Fibroblast of mammary gland (primary cell): Measurements from ENCODE around the gene VEPH1.

ENCODE experiments used
- DNase-seq: peaks from one replicate; pipeline ENCODE4 v3.0.0-alpha.2; 2010; ENCODE audit warnings: low read depth
- H3K4me3 ChIP-seq: 2 replicates; pipeline ENCODE4 v1.5.1; 2011; ENCODE audit warnings: low read depth, mild to moderate bottlenecking, low read length, moderate library complexity; ENCODE audit not compliant: control insufficient read depth
- TF ChIP-seq, protein P1 (sequence below): conservative IDR thresholded peaks from 2 replicates; pipeline ENCODE4 v1.5.1; 2011; ENCODE audit warnings: low read depth, low read length, inconsistent platforms; ENCODE audit not compliant: control insufficient read depth, insufficient read depth

The VEPH1 gene

DNA sequence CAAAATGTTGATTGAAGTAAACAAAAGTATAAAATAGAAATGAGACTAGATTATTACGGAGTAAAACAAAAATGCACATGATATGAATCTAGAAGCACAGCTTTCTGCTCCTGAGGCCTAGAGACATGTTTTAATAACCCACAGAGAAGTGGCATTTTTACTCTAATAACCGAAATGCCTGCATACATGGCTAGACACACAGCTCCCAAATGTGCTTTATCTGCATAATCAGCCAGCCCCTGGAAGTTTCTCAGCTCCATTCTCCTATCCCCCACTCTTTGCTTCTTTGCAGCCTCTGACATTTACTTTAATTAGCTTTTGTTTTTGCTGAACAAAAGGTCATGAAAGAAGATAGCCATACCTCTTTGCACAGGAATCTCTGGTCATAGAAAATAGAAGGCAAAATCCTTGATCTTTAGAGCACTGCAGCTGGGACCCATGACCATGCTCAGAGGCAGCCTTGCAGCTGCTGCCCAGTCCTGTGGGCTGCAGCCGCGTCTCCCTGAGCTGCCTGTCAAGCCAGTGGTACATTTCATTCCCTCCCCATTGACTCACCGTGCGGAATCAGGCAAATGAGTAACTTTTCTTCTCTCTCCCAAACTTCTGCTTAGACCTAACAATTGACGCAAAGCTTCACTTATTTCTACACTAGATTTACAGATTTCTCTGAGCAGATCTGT, at the start of gene VEPH1:
Gene VEPH1, minus strand, starts transcription at position 501 of the 680 bp plus-strand sequence. CDS start 8,067 bp downstream, outside the sequence.
- TF ChIP-seq, protein P1, sequence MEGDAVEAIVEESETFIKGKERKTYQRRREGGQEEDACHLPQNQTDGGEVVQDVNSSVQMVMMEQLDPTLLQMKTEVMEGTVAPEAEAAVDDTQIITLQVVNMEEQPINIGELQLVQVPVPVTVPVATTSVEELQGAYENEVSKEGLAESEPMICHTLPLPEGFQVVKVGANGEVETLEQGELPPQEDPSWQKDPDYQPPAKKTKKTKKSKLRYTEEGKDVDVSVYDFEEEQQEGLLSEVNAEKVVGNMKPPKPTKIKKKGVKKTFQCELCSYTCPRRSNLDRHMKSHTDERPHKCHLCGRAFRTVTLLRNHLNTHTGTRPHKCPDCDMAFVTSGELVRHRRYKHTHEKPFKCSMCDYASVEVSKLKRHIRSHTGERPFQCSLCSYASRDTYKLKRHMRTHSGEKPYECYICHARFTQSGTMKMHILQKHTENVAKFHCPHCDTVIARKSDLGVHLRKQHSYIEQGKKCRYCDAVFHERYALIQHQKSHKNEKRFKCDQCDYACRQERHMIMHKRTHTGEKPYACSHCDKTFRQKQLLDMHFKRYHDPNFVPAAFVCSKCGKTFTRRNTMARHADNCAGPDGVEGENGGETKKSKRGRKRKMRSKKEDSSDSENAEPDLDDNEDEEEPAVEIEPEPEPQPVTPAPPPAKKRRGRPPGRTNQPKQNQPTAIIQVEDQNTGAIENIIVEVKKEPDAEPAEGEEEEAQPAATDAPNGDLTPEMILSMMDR: no peak
- no peak within 1 kb of the TSS for H3K4me3 ChIP-seq
- peak; percentile 58 for DNase-seq

DNA sequence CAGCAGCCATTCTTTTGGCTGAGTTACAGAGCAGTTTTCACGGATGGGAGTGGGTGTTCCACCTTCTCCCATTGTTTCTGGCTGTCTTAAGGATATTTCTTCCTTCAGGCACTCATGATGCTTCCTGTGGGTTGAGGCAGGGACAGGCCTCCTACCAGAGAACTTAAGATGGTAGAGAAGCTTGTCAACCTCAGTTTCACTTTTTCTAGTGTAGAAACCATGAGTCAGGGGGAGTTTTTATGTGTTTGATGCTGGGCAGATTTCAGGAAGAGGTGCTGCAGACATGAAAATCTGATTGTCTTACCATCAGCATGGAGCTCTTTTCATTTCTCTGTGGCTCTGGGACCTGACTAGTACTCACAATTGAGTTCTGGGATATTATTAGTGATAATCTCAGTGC, 48.7 kb upstream of the VEPH1 start:
- no peak overlapping the region for H3K4me3 ChIP-seq
- no peak for DNase-seq
- TF ChIP-seq, protein P1: no peak

DNA sequence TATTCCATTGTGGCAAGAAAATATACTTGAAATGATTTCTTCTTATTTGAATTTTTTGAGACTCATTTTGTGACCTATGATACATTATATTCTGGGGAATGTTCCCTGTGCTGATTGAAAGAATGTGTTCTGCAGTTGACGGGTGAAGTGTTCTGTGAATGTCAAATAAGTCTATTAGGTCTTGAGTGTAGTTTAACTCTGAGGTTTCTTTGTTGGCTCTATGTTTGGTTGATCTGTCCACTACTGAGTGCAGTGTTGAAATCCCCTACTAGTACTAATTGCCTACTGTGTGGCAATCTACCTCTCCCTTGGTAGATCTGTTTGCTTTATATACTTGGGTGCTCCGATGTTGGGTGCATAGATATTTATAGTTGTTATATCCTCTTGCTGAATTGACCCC, 46.3 kb upstream of the VEPH1 start:
- TF ChIP-seq, protein P1: no peak
- H3K4me3 ChIP-seq: no peak overlapping the region
- no peak for DNase-seq

DNA sequence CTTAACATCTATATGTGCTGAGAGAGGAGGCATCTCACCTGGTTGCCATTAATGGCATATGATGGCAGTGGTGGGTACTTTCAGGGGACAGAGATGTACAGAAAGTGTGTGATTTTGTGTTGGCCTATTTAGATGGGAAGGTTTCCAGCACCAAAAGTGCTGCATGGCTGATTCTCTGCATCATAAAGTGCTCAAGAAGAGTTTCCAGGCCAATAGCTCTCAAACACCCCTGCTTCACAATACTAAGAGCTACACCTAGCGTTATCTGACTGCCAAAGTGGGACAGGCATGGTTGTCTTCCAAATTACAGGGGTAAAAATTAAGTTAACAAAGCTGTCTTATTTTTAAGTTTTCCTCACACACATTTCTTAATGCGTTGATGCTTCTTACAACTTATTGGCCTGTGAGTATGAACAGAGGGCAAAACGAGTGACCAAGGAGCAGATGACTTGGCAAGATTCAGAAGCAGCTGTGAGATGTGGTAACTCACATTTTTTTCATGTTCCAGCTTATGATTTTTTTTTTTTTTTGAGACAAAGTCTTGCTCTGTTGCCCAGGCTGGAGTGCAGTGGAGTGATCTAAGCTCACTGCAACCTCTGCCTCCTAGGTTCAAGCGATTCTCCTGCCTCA, 41.4 kb upstream of the VEPH1 start:
- H3K4me3 ChIP-seq: no peak overlapping the region
- DNase-seq: peak; percentile 91

DNA sequence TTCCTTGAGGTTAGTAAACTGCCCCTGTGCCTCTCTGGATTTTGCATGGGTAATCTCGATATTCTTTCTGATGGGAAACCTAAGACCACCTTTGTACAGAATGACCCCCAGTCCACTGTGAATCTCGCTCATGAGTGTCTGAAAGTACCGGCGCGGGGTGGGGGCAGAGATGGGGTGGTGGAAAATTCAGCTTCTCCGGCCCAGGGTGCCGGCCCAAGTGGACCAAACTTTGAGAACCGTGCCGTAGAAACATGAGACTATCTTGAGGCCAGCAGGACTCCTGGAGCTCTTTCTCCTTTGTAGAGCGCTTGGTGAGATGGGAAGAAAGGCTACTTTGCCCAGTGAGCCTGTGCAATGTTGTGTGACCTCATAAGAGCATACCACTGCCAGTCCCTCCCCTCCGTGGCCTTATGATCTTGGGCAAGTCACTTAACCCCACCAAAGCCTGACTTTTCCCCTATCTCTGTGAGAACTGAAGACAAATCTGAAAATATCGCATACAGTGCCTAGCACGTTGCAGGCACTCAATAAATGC, 40.4 kb upstream of the VEPH1 start:
- TF ChIP-seq, protein P1: no peak
- H3K4me3 ChIP-seq: peak overlapping the region; percentile 61
- peak; percentile 40 for DNase-seq

More for the DNA sequence above, 41.4 kb upstream of the VEPH1 start:
- TF ChIP-seq, protein P1: no peak

DNA sequence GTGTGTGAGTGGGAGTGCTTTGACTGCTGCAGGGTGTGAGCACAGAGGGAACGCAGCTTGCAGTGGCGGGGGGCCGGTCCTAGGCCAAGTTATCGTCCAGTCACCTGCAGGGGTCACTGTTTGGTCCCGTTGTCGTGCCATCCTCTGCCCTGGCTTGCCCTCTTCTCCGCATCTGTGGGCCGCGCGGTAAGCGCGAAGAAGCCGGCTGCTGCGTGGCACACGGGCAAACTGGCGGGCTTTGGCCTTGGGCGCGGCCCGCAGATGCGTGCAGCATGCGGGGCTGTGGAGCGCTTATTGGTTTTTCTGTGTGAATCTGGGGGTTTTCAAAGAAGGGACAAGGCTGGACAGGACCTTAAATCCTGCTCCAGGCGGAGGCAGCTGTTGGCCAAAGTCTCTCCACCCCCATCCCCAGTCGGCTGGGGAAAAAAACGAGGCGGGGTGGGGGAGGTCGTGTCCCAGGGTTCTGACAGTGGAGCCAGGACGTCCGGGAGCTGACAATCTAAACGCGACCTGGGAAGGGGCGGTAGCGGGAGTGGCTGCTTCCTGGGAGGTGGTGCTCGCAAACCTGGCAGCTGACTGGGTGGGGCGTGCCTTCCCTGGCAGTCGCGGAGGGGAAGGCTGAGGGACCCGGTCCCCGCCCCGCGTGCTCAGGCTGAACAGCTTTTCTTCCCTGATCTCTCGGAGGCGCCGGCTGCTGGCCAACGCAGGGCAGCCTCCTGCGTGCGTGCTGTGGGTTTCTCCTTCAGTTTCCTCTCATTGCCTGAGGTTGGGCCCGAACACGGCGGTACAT, 39.7 kb upstream of the VEPH1 start:
- H3K4me3 ChIP-seq: peak overlapping the region; percentile 61
- DNase-seq: peak; percentile 68
- TF ChIP-seq, protein P1: peak; percentile 27
